Pancreas (tissue), 10 donors: ENCODE results near the gene SRSF1. TPM values are rescaled to one million over a fixed set of nuclear protein-coding genes. Genes with fewer than 3 reads are reported as not detected.
"Not testable (repeated sequence)": the region's sequence is repeated elsewhere in the genome, so short reads cannot be mapped to it uniquely, and the experiment has no call there.

Source experiments
- ATAC-seq, 4 donors: fragments of 200-7000 bp; cut with Tn5 transposase; one replicate each; pipeline versions ENCODE4 v1.8.0 to v1.9.1; 2020; ENCODE audit warnings: mild to moderate bottlenecking in 4 of 4, moderate library complexity in 4 of 4
- DNase-seq, 6 donors: peaks; one replicate each; pipeline ENCODE4 v3.0.0-alpha.2; 2020
- FAIRE-seq: peaks from 2 replicates; lab custom pipeline; 2012; peaks lifted over from hg19 to GRCh38; lab: Jason Lieb, UNC
- H3K27ac ChIP-seq, 4 donors: fragments of 200-600 bp; sonication (generic); 1 replicate in 3 of 4; 2 replicates in 1 of 4; pipeline versions ENCODE4 v1.5.0 to v1.8.0; 2020
- H3K27me3 ChIP-seq, 4 donors: fragments of 200-600 bp; one replicate each; pipeline ENCODE4 v1.8.0; 2021
- H3K36me3 ChIP-seq, 3 donors: fragments of 200-600 bp; sonication (generic) in 1 of 3; one replicate each; pipeline versions ENCODE4 v1.5.0 to v1.8.0; 2020 to 2021
- H3K4me1 ChIP-seq, 3 donors: fragments of 200-600 bp; one replicate each; pipeline ENCODE4 v1.8.0; 2021
- H3K4me3 ChIP-seq, 4 donors: fragments of 200-600 bp; sonication (generic) in 2 of 4; one replicate each; pipeline versions ENCODE4 v1.5.0 to v1.8.0; 2020 to 2021
- H3K9me3 ChIP-seq, 4 donors: fragments of 200-600 bp; one replicate each; pipeline ENCODE4 v1.8.0; 2021
- CTCF ChIP-seq, 4 donors: fragments of 200-600 bp; sonication (generic) in 3 of 4; IDR thresholded peaks; one replicate each; pipeline versions ENCODE4 v1.5.0 to v1.8.0; 2021; ENCODE audit warnings: antibody characterized with exemption in 4 of 4
- WGBS, 2 donors: extraction: QIAGEN DNeasy Blood & Tissue Kit; methylation state at CpG; one replicate each; pipeline ENCODE4 v1.1.7; 2013; 5-methylcytosine and 5-hydroxymethylcytosine counted together
- intact Hi-C, 3 donors: fragments of 100-400 bp; cut with DNase I; formaldehyde crosslinking; loops; one replicate each; pipeline versions ENCODE4 v1.11.1 to v1.14.2; 2022
- polyA plus RNA-seq, 2 donors: library from polyadenylated mRNA; stranded (reverse); fragments of 200-250 nt; gene quantifications; one replicate each; pipeline ENCODE4 v1.2.3, GENCODE V29; 2013
- total RNA-seq, 6 donors: library from RNA; stranded (reverse); fragmentation: NEBNext Ultra II Directional in 4 of 6; extraction: Animal tissue kit (Norgen Biotek cat#: 25700) in 4 of 6; gene quantifications; one replicate each; pipeline versions ENCODE4 v1.2.1 to v1.2.4, GENCODE V29; 2021 to 2023
- donor health status: healthy with polysubstance abuse.
- donor health status: DM: no; HTN: no; CAD: no; lungs with moderate emphysema.
- donor health status: DM: no; HTN: no; CAD: no.
- donor health status: control.
- donor health status: control.
- donor health status: Bipolar disorder and iron deficiency.
- donor health status: DM: yes; HTN: yes; CAD: no.
- donor health status: DM: no; HTN: no; CAD: no.
- donor health status: DM: no; HTN: no; CAD: no.
- donor health status: DM: yes; HTN: yes; CAD: no.

Gene SRSF1
- total and polyA plus RNA-seq, 8 donors = 37.5 to 95.2 (median 67.2) TPM

- H3K4me3 ChIP-seq = no peak overlapping the region
- FAIRE-seq = no peak
- no peak for TF ChIP-seq CTCF (IDR thresholded peaks at IDR 0.05)
- H3K27me3 ChIP-seq = no peaks in the 10 kb centered on the region
- no peak overlapping the region for H3K27ac ChIP-seq
- H3K9me3 ChIP-seq = no peaks in the 10 kb centered on the region
- H3K36me3 ChIP-seq = no peaks in the 10 kb centered on the region
- no peak for ATAC-seq
- no peaks in the 10 kb centered on the region for H3K4me1 ChIP-seq
- intact Hi-C loops = no loop called here
- DNase-seq = no peak
- 67 to 68% methylated on average over 8 of the region's 8 CpGs for WGBS, 2 donors
These were observed 44.5 kb downstream of the SRSF1 start for GRCh38 chr17:57962279-57963148.

- H3K4me1 ChIP-seq = peaks cover 0 to 5% (median 0%) of the 10 kb centered on the region in 3 donors
These were observed 47.1 kb downstream of the SRSF1 start for GRCh38 chr17:57959929-57960328.

GRCh38 chr17:57958391-57958790 is 48.7 kb downstream of the SRSF1 start:
- WGBS, 2 donors = 93 to 95% methylated on average over 13 to 15 of the region's 15 CpGs
- not testable (repeated sequence) for H3K4me1 ChIP-seq, H3K27me3 ChIP-seq, DNase-seq, H3K9me3 ChIP-seq, FAIRE-seq, H3K36me3 ChIP-seq, H3K4me3 ChIP-seq, H3K27ac ChIP-seq, ATAC-seq
- intact Hi-C loops = loop anchor here in 1 of 3 donors (10.0 kb wide), 1 partner anchor 64 kb away; no protein-coding TSS in a partner anchor

More at GRCh38 chr17:57959929-57960328, 47.1 kb downstream of the SRSF1 start:
- FAIRE-seq (no peak), ATAC-seq (no peak), DNase-seq (no peak)
- intact Hi-C loops = loop anchor here in 1 of 3 donors (10.0 kb wide), 1 partner anchor 65 kb away; no protein-coding TSS in a partner anchor
- H3K9me3 ChIP-seq = no peaks in the 10 kb centered on the region
- no peaks in the 10 kb centered on the region for H3K36me3 ChIP-seq
- H3K4me3 ChIP-seq = no peak overlapping the region
- H3K27ac ChIP-seq = no peak overlapping the region
- TF ChIP-seq CTCF (IDR thresholded peaks at IDR 0.05) = no peak
- H3K27me3 ChIP-seq = no peaks in the 10 kb centered on the region
- 89 to 91% methylated on average over 6 of the region's 6 CpGs for WGBS, 2 donors

DNA sequence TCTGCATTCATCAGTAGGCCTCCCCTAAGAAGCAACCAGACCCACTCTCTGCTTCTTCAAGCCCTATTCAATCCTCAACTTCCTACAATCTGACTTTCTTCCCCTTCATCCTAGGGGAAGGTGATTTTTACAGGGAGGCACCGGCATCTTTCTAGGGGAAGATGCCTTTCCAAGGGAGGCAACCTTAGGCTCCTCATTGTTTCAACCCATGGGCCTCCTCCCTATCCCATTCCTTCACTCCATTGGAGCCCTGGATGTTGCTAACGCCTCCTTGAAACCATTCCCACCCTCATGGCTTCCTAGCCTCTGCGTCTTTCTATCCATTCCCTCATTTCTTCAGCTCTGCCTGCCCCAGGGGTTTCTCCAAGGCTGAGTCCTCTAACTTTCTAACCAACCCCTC is 49.2 kb downstream of the SRSF1 start:
- no peak for FAIRE-seq

More for the DNA sequence above, 49.2 kb downstream of the SRSF1 start:
- H3K36me3 ChIP-seq = no peaks in the 10 kb centered on the region
- no peak overlapping the region for H3K27ac ChIP-seq
- H3K4me1 ChIP-seq = peaks cover 0 to 9% (median 0%) of the 10 kb centered on the region in 3 donors
- WGBS, 2 donors = 90 to 95% methylated on average over 3 of the region's 3 CpGs
- no peaks in the 10 kb centered on the region for H3K9me3 ChIP-seq
- ATAC-seq (no peak), DNase-seq (no peak)
- intact Hi-C loops = loop anchor here in 1 of 3 donors (10.0 kb wide), 1 partner anchor 63 kb away; no protein-coding TSS in a partner anchor
- no peak for TF ChIP-seq CTCF (IDR thresholded peaks at IDR 0.05)
- H3K4me3 ChIP-seq = no peak overlapping the region
- no peaks in the 10 kb centered on the region for H3K27me3 ChIP-seq
